CD4-positive, CD25-positive, alpha-beta regulatory T cell (primary cell): ENCODE measurements around the gene PLP2. TPM values are rescaled to one million over a fixed set of nuclear protein-coding genes. Genes with fewer than 3 reads are reported as not detected.

ENCODE experiments used
- ATAC-seq, 2 donors: fragments of 150-1000 bp; cut with Tn5 transposase; one replicate each; pipeline ENCODE4 v1.10.0; 2021; ENCODE audit warnings: low read depth in 2 of 2, moderate number of reproducible peaks in 2 of 2, moderate library complexity in 1 of 2
- DNase-seq, 3 donors: peaks; one replicate each; pipeline versions ENCODE4 v3.0.0 to v3.0.0-alpha.2; 2012 to 2022; ENCODE audit warnings: mixed read lengths in 1 of 3
- H3K27ac ChIP-seq: one replicate; pipeline ENCODE4 v1.7.0; 2013; ENCODE audit warnings: mild to moderate bottlenecking, low read length; ENCODE audit not compliant: insufficient read depth, poor library complexity, severe bottlenecking
- H3K27me3 ChIP-seq: one replicate; pipeline ENCODE4 v1.7.0; 2013; ENCODE audit warnings: low read length; ENCODE audit not compliant: control insufficient read depth, insufficient read depth
- H3K36me3 ChIP-seq: one replicate; pipeline ENCODE4 v1.7.0; 2013; ENCODE audit warnings: mild to moderate bottlenecking, low read length, moderate library complexity; ENCODE audit not compliant: control insufficient read depth, insufficient read depth
- H3K4me1 ChIP-seq: 2 replicates; pipeline ENCODE4 v1.7.0; 2013; ENCODE audit warnings: mild to moderate bottlenecking, low read length; ENCODE audit not compliant: insufficient read depth, control insufficient read depth, poor library complexity, severe bottlenecking
- H3K4me3 ChIP-seq: one replicate; pipeline ENCODE4 v1.7.0; 2013; ENCODE audit warnings: low read depth, mild to moderate bottlenecking, low read length, moderate library complexity
- H3K9me3 ChIP-seq, 2 experiments: 1 replicate in 1 of 2; 2 replicates in 1 of 2; pipeline ENCODE4 v1.7.0; 2013; ENCODE audit warnings: low read length in 2 of 2, mild to moderate bottlenecking in 1 of 2, moderate library complexity in 1 of 2; ENCODE audit not compliant: control insufficient read depth in 2 of 2
- H3K27ac Mint-ChIP-seq, 3 donors: one replicate each; pipeline ENCODE4 v1.8.0; 2020 to 2022; ENCODE audit warnings: mild to moderate bottlenecking in 3 of 3, mixed read lengths in 3 of 3, moderate library complexity in 2 of 3
- H3K27me3 Mint-ChIP-seq: one replicate; pipeline ENCODE4 v1.8.0; 2022; ENCODE audit warnings: mild to moderate bottlenecking, mixed read lengths
- H3K36me3 Mint-ChIP-seq: one replicate; pipeline ENCODE4 v1.8.0; 2020; ENCODE audit warnings: mixed read lengths
- H3K4me1 Mint-ChIP-seq, 4 donors: one replicate each; pipeline ENCODE4 v1.8.0; 2020 to 2022; ENCODE audit warnings: mixed read lengths in 4 of 4, mild to moderate bottlenecking in 1 of 4
- H3K4me3 Mint-ChIP-seq, 4 donors: one replicate each; pipeline ENCODE4 v1.8.0; 2020 to 2022; ENCODE audit warnings: mild to moderate bottlenecking in 4 of 4, mixed read lengths in 4 of 4, moderate library complexity in 3 of 4
- H3K9me3 Mint-ChIP-seq, 7 donors: one replicate each; pipeline ENCODE4 v1.8.0; 2020 to 2022; ENCODE audit warnings: mixed read lengths in 7 of 7, mild to moderate bottlenecking in 3 of 7, moderate library complexity in 2 of 7
- polyA plus RNA-seq, 4 donors: library from polyadenylated mRNA; unstranded; fragments of 300-500 nt; fragmentation: Illumina TruSeq; gene quantifications; one replicate each; pipeline ENCODE4 v1.2.3, GENCODE V29; 2021
- total RNA-seq: library from RNA; stranded (reverse); gene quantifications from one replicate; pipeline ENCODE4 v1.2.3, GENCODE V29; 2022

PLP2 gene
- total and polyA plus RNA-seq, 5 donors from 2014 or later, result 141 to 354 (median 227) TPM

- DNase-seq (peak in 2 of 3 donors; percentile 28 to 42), ATAC-seq (peak; percentile 32 to 45)
- no peaks in the 10 kb centered on the region for H3K27me3 Mint-ChIP-seq
- peaks cover 0 to 20% (median 3%) of the 10 kb centered on the region in 4 donors for H3K4me1 Mint-ChIP-seq
- no peaks in the 10 kb centered on the region for H3K9me3 ChIP-seq
- no peaks in the 10 kb centered on the region for H3K27me3 ChIP-seq
- peaks cover 13% of the 10 kb centered on the region for H3K36me3 ChIP-seq
- H3K9me3 Mint-ChIP-seq, result no peaks in the 10 kb centered on the region
- H3K4me3 ChIP-seq, result peak overlapping the region; percentile 59
- H3K36me3 Mint-ChIP-seq, result peaks cover 11% of the 10 kb centered on the region
- H3K27ac Mint-ChIP-seq, result peak overlapping the region; percentile 55 to 83 (median 63)
- H3K4me1 ChIP-seq, result peaks cover 13% of the 10 kb centered on the region
- H3K4me3 Mint-ChIP-seq, result peak overlapping the region; percentile 68 to 95 (median 83)
- H3K27ac ChIP-seq, result peak overlapping the region; percentile 47
These were observed 12.9 kb downstream of the PLP2 start for GRCh38 chrX:49184294-49185281.

DNA sequence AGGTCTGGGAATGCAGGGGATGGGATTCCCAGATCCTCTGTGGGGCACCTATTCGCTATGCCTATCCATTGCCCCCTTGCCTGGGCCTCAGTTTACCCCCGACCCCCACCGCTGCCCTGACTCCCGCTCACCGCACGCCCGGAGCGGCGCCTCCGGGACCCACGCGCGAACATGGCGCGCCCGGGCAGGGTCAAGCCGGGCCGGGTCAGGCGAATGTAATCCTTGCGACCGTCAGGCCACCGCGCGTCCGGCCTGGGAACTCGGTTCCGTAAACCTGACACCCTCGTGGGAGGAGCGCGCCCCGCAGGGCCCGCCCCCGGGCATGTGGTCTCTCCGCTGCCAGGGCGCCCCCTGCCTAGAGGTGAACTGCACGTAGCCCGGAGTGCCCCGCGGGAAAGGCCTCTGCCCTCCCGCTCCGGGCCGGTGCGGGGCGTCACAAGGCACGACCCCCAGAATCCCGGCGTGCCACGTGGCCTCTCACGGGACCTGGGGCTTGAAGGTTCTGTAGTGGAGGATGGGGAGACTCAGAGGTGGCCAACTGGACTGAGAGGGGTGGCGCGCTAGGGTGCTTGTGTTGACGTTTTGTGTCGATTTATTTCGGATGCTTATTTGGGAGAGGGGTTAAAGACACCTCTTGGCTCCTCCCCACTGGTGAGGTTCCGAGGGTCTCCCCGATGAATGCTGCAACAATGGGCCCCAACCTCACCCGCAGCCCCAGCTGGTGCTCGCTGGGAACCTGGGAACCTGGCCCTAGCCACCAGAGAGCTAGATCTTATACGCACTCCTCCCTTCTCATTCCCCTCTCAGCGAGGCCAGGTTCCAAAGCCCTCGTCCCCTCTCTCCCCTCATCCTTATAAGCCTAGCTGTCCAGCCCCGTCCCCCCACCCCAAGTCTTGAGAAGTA is 14.7 kb downstream of the PLP2 start, which contains the start of gene PRICKLE3:
Gene PRICKLE3, minus strand, starts transcription at position 249 of the 903 bp plus-strand sequence. Its CDS starts 76 bp downstream, at position 173.
- Histone ChIP-seq H3K36me3 (peaks cover 7% of the 10 kb centered on the region), H3K9me3 (no peaks in the 10 kb centered on the region), H3K4me3 (peak within 1 kb of the TSS; percentile 62), H3K4me1 (peaks cover 13% of the 10 kb centered on the region), H3K27me3 (no peaks in the 10 kb centered on the region), H3K27ac (peak within 1 kb of the TSS; percentile 60)
- no peaks in the 10 kb centered on the region for H3K27me3 Mint-ChIP-seq
- H3K36me3 Mint-ChIP-seq, result peaks cover 5% of the 10 kb centered on the region
- peak within 1 kb of the TSS in 2 of 3 donors; percentile 55 to 83 for H3K27ac Mint-ChIP-seq
- no peaks in the 10 kb centered on the region for H3K9me3 Mint-ChIP-seq
- H3K4me3 Mint-ChIP-seq, result peak within 1 kb of the TSS; percentile 63 to 95 (median 83)
- peaks cover 0 to 34% (median 4%) of the 10 kb centered on the region in 4 donors for H3K4me1 Mint-ChIP-seq
- peak; percentile 66 to 73 (median 66) for DNase-seq
- ATAC-seq, result no peak

DNA sequence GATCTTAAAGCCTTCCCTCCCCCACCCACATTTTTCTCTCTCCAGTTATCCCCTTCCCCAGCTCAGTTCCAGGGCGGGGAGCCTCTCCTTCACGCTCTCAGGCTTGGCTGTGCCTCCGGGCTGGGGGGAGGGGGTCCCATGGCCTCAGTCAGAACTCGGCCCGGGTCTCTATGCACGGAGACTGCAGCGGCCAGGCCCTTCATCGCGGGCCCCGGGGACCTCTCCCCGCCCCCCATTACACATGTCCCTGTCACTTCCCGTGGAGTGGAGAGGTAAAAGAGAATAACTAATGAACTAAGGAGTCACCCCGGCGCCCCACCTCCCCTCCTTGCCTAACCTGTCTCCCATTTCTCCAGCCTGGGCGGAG is 15.3 kb downstream of the PLP2 start:
- DNase-seq, result no peak
- Mint-ChIP-seq H3K4me3 (peak overlapping the region in 3 of 4 donors; percentile 45 to 83 (median 48)), H3K4me1 (peaks cover 0 to 36% (median 4%) of the 10 kb centered on the region in 4 donors), H3K9me3 (no peaks in the 10 kb centered on the region), H3K27me3 (no peaks in the 10 kb centered on the region), H3K27ac (no peak overlapping the region), H3K36me3 (peaks cover 5% of the 10 kb centered on the region)
- Histone ChIP-seq H3K27ac (no peak overlapping the region), H3K27me3 (no peaks in the 10 kb centered on the region), H3K9me3 (no peaks in the 10 kb centered on the region), H3K4me3 (no peak overlapping the region), H3K36me3 (peaks cover 7% of the 10 kb centered on the region), H3K4me1 (peaks cover 13% of the 10 kb centered on the region)
- ATAC-seq, result no peak

- Histone ChIP-seq H3K4me1 (peaks cover 13% of the 10 kb centered on the region), H3K4me3 (no peak overlapping the region), H3K9me3 (no peaks in the 10 kb centered on the region), H3K36me3 (peaks cover 7% of the 10 kb centered on the region), H3K27ac (no peak overlapping the region), H3K27me3 (no peaks in the 10 kb centered on the region)
- H3K27me3 Mint-ChIP-seq, result no peaks in the 10 kb centered on the region
- H3K4me1 Mint-ChIP-seq, result peaks cover 0 to 41% (median 6%) of the 10 kb centered on the region in 4 donors
- no peak for ATAC-seq
- H3K36me3 Mint-ChIP-seq, result no peaks in the 10 kb centered on the region
- H3K4me3 Mint-ChIP-seq, result peak overlapping the region in 2 of 4 donors; percentile 45 to 83
- no peaks in the 10 kb centered on the region for H3K9me3 Mint-ChIP-seq
- peak overlapping the region in 1 of 3 donors; percentile 52 for H3K27ac Mint-ChIP-seq
- DNase-seq, result no peak
These were observed 15.8 kb downstream of the PLP2 start for GRCh38 chrX:49187526-49187925.

DNA sequence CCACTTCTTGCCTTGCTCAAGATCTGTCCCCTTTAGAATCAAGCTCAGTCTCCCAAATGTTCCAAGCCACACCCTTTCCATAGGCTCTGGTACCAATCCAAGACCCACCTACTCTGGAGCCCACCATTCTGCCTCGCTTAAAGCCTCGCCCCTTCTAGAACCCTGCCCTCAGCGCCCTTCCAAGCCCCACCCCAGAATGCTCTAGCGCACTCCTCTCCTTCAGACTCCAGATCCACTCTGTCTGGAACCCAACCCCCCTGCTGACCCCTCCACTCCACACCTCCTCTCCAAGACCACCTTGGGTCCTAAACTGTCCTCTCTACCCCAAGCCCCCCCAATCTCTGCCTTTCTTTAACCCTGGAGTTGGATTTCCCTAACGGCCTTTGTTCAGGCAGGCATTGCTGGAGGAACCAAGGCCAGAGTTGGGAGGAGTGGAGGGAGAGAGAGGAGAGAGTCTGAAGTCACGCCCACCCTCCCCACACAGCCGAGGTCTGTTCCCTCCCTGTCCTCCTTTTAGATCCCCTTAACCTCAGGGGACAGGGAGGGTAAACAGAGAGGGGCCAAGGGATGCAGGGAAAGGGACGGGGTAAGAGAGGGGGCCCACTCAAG is 16.9 kb downstream of the PLP2 start:
- H3K4me3 ChIP-seq, result no peak overlapping the region
- peak overlapping the region in 1 of 4 donors; percentile 49 for H3K4me3 Mint-ChIP-seq
- no peaks in the 10 kb centered on the region for H3K9me3 ChIP-seq
- ATAC-seq (no peak), DNase-seq (no peak)
- peaks cover under 1% of the 10 kb centered on the region for H3K36me3 ChIP-seq
- no peaks in the 10 kb centered on the region for H3K9me3 Mint-ChIP-seq
- H3K27ac ChIP-seq, result no peak overlapping the region
- peaks cover 0 to 50% (median 11%) of the 10 kb centered on the region in 4 donors for H3K4me1 Mint-ChIP-seq
- no peaks in the 10 kb centered on the region for H3K27me3 Mint-ChIP-seq
- H3K27me3 ChIP-seq, result no peaks in the 10 kb centered on the region
- H3K4me1 ChIP-seq, result peaks cover 13% of the 10 kb centered on the region
- peak overlapping the region in 1 of 3 donors; percentile 38 for H3K27ac Mint-ChIP-seq
- H3K36me3 Mint-ChIP-seq, result no peaks in the 10 kb centered on the region

- H3K9me3 Mint-ChIP-seq, result no peaks in the 10 kb centered on the region
- H3K36me3 ChIP-seq, result no peaks in the 10 kb centered on the region
- H3K4me3 Mint-ChIP-seq, result peak overlapping the region in 3 of 4 donors; percentile 5 to 19 (median 9)
- H3K27me3 ChIP-seq, result no peaks in the 10 kb centered on the region
- H3K27ac Mint-ChIP-seq, result no peak overlapping the region
- no peak overlapping the region for H3K27ac ChIP-seq
- ATAC-seq (no peak), DNase-seq (no peak)
- H3K4me3 ChIP-seq, result no peak overlapping the region
- no peaks in the 10 kb centered on the region for H3K9me3 ChIP-seq
- H3K36me3 Mint-ChIP-seq, result no peaks in the 10 kb centered on the region
- H3K4me1 Mint-ChIP-seq, result peaks cover 0 to 48% (median 14%) of the 10 kb centered on the region in 4 donors
- H3K4me1 ChIP-seq, result peaks cover 6% of the 10 kb centered on the region
- no peaks in the 10 kb centered on the region for H3K27me3 Mint-ChIP-seq
These were observed 17.9 kb downstream of the PLP2 start for GRCh38 chrX:49189606-49190005.
